ENCODE measurements around the gene FOXJ3. TPM values are rescaled to one million over a fixed set of nuclear protein-coding genes. Genes with fewer than 3 reads are reported as not detected.

The FOXJ3 gene
- total RNA-seq, 1 experiment from 2014 or later, result 55.3 TPM

DNA sequence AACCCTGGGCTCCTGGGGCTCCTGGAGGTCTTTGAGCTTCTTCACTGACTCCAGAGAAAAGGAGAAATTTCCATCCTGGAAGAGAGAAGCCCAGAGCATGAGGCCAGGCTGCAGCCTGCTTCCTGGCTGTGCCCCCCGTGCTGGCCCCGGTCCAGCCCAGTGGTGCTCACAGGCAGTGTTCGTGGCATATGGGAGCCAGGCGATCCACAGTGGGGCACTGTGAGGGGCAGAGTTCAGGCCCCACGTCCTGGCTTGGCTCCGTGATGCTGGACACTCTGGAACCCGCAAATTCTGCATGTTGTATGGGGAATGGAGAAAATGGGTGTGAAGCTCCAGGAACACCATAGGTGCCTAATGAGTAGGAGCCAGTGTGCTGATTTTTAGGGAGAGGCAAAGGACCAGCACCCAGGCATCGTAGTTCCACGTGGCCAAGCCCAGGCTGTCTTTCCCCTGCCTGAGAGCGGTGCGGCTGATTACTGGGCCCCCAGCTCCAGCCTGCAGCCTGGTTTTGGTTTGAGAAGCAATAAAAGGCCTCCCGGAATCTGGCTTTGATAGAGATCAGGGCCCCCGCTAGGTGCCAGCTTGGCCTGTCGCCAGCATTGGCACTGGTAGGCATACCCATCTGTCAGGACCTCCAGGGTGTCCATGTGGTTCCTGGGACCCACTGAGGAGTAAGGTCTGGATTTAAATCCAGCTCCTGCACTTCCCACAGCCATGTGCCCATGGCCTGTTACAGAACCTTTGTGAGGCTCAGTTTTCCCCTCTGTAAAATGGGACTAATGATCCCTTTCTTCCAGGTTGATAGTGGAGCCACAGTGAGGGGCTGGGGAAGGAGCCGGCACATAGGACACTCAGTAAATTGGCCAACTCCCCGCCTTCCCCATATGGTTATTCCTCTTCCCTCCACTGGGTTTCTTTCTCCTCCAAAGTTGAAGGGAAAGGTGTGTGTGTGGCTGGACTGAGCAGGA lies 171.2 kb downstream of the FOXJ3 start:
- DNase-seq (ENCODE audit: low read depth, low spot score) (no peak), ATAC-seq (no peak)
- TF ChIP-seq, protein P1, sequence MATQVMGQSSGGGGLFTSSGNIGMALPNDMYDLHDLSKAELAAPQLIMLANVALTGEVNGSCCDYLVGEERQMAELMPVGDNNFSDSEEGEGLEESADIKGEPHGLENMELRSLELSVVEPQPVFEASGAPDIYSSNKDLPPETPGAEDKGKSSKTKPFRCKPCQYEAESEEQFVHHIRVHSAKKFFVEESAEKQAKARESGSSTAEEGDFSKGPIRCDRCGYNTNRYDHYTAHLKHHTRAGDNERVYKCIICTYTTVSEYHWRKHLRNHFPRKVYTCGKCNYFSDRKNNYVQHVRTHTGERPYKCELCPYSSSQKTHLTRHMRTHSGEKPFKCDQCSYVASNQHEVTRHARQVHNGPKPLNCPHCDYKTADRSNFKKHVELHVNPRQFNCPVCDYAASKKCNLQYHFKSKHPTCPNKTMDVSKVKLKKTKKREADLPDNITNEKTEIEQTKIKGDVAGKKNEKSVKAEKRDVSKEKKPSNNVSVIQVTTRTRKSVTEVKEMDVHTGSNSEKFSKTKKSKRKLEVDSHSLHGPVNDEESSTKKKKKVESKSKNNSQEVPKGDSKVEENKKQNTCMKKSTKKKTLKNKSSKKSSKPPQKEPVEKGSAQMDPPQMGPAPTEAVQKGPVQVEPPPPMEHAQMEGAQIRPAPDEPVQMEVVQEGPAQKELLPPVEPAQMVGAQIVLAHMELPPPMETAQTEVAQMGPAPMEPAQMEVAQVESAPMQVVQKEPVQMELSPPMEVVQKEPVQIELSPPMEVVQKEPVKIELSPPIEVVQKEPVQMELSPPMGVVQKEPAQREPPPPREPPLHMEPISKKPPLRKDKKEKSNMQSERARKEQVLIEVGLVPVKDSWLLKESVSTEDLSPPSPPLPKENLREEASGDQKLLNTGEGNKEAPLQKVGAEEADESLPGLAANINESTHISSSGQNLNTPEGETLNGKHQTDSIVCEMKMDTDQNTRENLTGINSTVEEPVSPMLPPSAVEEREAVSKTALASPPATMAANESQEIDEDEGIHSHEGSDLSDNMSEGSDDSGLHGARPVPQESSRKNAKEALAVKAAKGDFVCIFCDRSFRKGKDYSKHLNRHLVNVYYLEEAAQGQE (IDR thresholded peaks at IDR 0.05; ENCODE audit: insufficient read depth in 1 of 2, low read depth in 2 of 2, low read length in 1 of 2), result no peak
- TF ChIP-seq POLR2AphosphoS5 (IDR thresholded peaks at IDR 0.05; ENCODE audit: low read depth, low read length), result no peak
- no peak for TF ChIP-seq SIN3A (IDR thresholded peaks at IDR 0.05; ENCODE audit: borderline replicate concordance, insufficient read depth, low read depth, low read length)
- TF ChIP-seq, protein P2, sequence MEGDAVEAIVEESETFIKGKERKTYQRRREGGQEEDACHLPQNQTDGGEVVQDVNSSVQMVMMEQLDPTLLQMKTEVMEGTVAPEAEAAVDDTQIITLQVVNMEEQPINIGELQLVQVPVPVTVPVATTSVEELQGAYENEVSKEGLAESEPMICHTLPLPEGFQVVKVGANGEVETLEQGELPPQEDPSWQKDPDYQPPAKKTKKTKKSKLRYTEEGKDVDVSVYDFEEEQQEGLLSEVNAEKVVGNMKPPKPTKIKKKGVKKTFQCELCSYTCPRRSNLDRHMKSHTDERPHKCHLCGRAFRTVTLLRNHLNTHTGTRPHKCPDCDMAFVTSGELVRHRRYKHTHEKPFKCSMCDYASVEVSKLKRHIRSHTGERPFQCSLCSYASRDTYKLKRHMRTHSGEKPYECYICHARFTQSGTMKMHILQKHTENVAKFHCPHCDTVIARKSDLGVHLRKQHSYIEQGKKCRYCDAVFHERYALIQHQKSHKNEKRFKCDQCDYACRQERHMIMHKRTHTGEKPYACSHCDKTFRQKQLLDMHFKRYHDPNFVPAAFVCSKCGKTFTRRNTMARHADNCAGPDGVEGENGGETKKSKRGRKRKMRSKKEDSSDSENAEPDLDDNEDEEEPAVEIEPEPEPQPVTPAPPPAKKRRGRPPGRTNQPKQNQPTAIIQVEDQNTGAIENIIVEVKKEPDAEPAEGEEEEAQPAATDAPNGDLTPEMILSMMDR (IDR thresholded peaks at IDR 0.05), result no peak
- TF ChIP-seq TCF7L2 (IDR thresholded peaks at IDR 0.05; ENCODE audit: low read depth, low read length), result no peak
- in situ Hi-C loops (cut with HindIII; ENCODE audit: low pct_unique_long_range_greater_than_20kb, low sequenced_read_pairs), result no loop called here
- no peaks in the 10 kb centered on the region for H3K36me3 ChIP-seq (ENCODE audit: control insufficient read depth, insufficient read depth, low read length)
- H3K4me1 ChIP-seq (ENCODE audit: control insufficient read depth, insufficient read depth, low read length), result no peaks in the 10 kb centered on the region
- CTCF ChIA-PET, result no interaction called here
- no TSS peak for BruUV-seq (replicated peaks)
- POLR2A ChIA-PET, result no interaction called here
- H3K9me3 ChIP-seq (ENCODE audit: control insufficient read depth, insufficient read depth, low read depth, low read length), result peaks cover 3% of the 10 kb centered on the region; the same call in 1 of the 2 replicates
- intact Hi-C loops (cut with micrococcal nuclease; ENCODE audit: unreplicated experiment), result no loop called here
- H3K27ac ChIP-seq (ENCODE audit: low read length), result no peak overlapping the region
- H3K4me3 ChIP-seq (ENCODE audit: low read depth in 2 of 2, low read length in 2 of 2), result no peak overlapping the region
- H3K27me3 ChIP-seq (ENCODE audit: control insufficient read depth, insufficient read depth, low read length), result no peaks in the 10 kb centered on the region

DNA sequence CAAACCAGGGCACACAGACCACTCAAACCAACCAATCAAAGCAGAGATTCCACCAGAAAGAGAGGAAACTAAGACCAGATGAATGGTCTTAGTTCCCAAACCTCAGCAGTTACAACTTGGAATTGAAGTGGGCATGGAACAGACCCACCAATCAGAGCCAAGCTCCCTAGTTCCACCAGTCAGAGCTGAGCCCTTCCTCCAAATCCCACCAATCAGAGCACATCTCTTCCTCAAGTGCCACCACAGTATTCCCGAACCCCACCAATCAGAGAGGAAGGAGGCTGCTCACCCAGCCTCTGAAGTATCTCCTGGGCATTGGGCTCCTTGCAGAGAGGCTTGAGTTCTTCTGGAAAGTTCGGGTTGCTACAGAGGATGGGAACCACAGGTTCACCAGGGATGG lies 171.9 kb downstream of the FOXJ3 start:
- no peak for ATAC-seq
- no peak for DNase-seq (ENCODE audit: low read depth, low spot score)
- no peaks in the 10 kb centered on the region for H3K36me3 ChIP-seq (ENCODE audit: control insufficient read depth, insufficient read depth, low read length)
- H3K4me3 ChIP-seq (ENCODE audit: low read depth in 2 of 2, low read length in 2 of 2), result no peak overlapping the region
- no TSS peak for BruUV-seq (replicated peaks)
- H3K27me3 ChIP-seq (ENCODE audit: control insufficient read depth, insufficient read depth, low read length), result no peaks in the 10 kb centered on the region
- ChIA-PET CTCF (no interaction called here), POLR2A (no interaction called here)
- peaks cover 3% of the 10 kb centered on the region; the same call in 1 of the 2 replicates for H3K9me3 ChIP-seq (ENCODE audit: control insufficient read depth, insufficient read depth, low read depth, low read length)
- H3K4me1 ChIP-seq (ENCODE audit: control insufficient read depth, insufficient read depth, low read length), result no peaks in the 10 kb centered on the region
- TF ChIP-seq, protein P2 (IDR thresholded peaks at IDR 0.05), result no peak
- TF ChIP-seq SIN3A (IDR thresholded peaks at IDR 0.05; ENCODE audit: borderline replicate concordance, insufficient read depth, low read depth, low read length), result no peak
- TF ChIP-seq, protein P1 (IDR thresholded peaks at IDR 0.05; ENCODE audit: insufficient read depth in 1 of 2, low read depth in 2 of 2, low read length in 1 of 2), result no peak
- TF ChIP-seq TCF7L2 (IDR thresholded peaks at IDR 0.05; ENCODE audit: low read depth, low read length), result no peak
- TF ChIP-seq POLR2AphosphoS5 (IDR thresholded peaks at IDR 0.05; ENCODE audit: low read depth, low read length), result no peak
- no peak overlapping the region for H3K27ac ChIP-seq (ENCODE audit: low read length)
- in situ Hi-C loops (cut with HindIII; ENCODE audit: low pct_unique_long_range_greater_than_20kb, low sequenced_read_pairs), result no loop called here
- intact Hi-C loops (cut with micrococcal nuclease; ENCODE audit: unreplicated experiment), result no loop called here
